GM12865 (cell line): ENCODE data around the gene RALB.
A peak's percentile ranks its signal among the peaks of the same experiment; 100 is the strongest.
"Not testable (repeated sequence)": the region's sequence is repeated elsewhere in the genome, so short reads cannot be mapped to it uniquely, and the experiment has no call there.

Experiments used
- DNase-seq: peaks from one replicate; pipeline ENCODE4 v3.0.0; 2010; ENCODE audit warnings: low read depth
- H3K4me3 ChIP-seq: 2 replicates; pipeline ENCODE4 v1.5.1; 2011; ENCODE audit warnings: mild to moderate bottlenecking, low read depth, low read length, control low read depth
- TF ChIP-seq, protein P1 (sequence below): IDR thresholded peaks from 2 replicates; pipeline ENCODE4 v1.5.1; 2011; ENCODE audit warnings: low read length, control low read depth, low read depth, inconsistent platforms; ENCODE audit not compliant: insufficient read depth; ENCODE audit errors: missing control alignments

The RALB gene

DNA sequence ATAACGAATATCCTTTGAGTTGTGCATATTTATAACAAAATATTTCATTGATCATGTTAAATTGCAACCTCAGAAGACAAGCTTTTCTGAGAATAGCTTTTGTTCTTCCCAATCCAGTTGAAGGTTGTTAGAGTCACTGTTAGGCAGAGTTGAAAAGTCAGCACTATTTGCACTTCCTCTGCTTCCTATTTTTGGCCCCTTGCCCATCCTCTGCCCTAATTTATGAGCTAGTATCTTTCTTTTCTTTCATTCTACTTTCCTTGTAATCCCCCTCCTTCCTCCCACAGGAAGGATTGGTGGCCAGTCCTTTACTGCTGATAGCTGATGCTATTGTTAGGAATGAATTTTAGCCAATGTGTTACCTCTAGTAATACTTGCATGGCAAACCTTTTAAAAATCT is 4.9 kb downstream of the RALB start:
- DNase-seq = no peak
- TF ChIP-seq, protein P1, sequence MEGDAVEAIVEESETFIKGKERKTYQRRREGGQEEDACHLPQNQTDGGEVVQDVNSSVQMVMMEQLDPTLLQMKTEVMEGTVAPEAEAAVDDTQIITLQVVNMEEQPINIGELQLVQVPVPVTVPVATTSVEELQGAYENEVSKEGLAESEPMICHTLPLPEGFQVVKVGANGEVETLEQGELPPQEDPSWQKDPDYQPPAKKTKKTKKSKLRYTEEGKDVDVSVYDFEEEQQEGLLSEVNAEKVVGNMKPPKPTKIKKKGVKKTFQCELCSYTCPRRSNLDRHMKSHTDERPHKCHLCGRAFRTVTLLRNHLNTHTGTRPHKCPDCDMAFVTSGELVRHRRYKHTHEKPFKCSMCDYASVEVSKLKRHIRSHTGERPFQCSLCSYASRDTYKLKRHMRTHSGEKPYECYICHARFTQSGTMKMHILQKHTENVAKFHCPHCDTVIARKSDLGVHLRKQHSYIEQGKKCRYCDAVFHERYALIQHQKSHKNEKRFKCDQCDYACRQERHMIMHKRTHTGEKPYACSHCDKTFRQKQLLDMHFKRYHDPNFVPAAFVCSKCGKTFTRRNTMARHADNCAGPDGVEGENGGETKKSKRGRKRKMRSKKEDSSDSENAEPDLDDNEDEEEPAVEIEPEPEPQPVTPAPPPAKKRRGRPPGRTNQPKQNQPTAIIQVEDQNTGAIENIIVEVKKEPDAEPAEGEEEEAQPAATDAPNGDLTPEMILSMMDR = no peak
- no peak overlapping the region for H3K4me3 ChIP-seq

DNA sequence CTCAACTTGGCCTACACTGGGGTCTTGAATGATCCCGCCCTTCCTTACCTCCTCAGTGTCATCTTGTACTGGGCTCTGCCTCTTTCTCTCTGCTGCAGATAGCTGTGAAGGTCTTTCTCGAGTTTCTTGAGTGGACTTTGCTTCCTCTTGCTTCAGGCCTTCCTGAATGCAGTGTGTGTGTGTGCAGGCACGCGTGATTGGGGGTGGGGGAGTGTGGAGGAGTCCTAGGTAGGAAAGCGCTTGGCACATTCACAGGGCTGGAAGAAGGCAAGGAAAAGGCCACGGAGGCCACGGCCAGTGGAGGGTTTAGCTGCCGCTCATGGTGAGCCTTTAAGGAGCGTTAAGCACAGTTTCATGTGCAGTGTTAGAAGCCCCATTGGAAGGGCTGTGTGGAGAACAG is 5.5 kb downstream of the RALB start:
- TF ChIP-seq, protein P1 = no peak
- DNase-seq = no peak
- no peak overlapping the region for H3K4me3 ChIP-seq

GRCh38 chr2:120259939-120260338 is 7.3 kb downstream of the RALB start:
- H3K4me3 ChIP-seq, DNase-seq: not testable (repeated sequence)

GRCh38 chr2:120260736-120261135 is 8.1 kb downstream of the RALB start:
- no peak for DNase-seq
- TF ChIP-seq, protein P1 = no peak
- no peak overlapping the region for H3K4me3 ChIP-seq

DNA sequence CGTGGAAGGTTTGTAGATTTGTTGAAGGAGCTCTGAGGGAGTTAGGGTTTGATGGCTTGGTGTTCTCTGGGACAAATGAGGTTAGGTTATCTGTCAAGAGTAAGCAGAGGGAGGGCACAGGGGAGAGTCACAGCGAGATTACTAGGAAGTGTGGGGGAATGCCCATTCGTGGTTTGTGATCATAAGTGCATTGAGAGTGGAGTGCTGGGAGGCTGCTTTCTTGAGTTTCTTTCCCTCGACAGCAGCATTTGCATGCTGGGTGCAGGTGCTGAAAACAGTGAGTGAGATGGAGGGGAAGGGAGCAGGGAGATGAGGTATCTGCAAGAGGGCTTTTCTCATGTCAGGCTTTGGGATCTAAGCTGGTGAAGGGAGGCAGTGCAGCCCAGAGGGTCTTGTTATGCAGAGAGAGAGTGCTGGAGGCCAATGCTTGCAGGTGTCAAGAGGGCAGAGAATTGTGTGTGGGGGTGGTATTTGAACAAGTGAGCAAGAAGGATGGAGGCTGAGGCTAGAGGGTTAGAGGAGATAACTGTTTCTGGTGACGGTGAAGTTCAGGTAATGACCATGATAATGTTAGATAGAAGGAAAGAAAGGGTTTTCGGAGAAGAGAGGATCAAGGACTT is 8.8 kb downstream of the RALB start:
- TF ChIP-seq, protein P1 = no peak
- H3K4me3 ChIP-seq = no peak overlapping the region
- DNase-seq = peak; percentile 75

DNA sequence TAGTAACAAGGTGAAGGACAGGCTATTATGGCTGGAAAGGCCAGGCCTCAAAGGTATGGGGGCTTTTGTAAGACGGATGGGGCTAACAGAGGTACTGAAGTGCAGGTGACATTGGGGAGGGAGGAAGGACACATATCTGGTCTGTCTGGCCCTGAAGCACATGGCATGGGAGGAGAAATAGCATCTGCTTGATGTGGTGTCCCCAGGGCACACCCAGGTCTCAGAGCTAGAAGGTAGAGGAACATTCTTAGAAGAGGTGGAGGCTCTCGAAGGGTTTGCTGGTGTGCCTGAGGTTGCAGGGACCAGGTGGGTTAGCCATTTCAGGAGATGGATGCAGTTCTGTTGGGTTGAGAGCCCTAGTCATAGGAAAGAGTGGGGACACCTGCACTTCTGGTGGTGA is 9.5 kb downstream of the RALB start:
- no peak overlapping the region for H3K4me3 ChIP-seq
- DNase-seq = no peak
- TF ChIP-seq, protein P1 = no peak

GRCh38 chr2:120262761-120263428 is 10.2 kb downstream of the RALB start:
- no peak overlapping the region for H3K4me3 ChIP-seq
- TF ChIP-seq, protein P1 = no peak
- no peak for DNase-seq
